ENCODE data around the gene IL1RAPL1.

Gene IL1RAPL1

GRCh38 chrX:29721152-29721551, 1133.9 kb downstream of the IL1RAPL1 start:
- no peak overlapping the region for H3K27ac ChIP-seq
- no peak for DNase-seq (ENCODE audit: low spot score)
- TF ChIP-seq, protein P1, sequence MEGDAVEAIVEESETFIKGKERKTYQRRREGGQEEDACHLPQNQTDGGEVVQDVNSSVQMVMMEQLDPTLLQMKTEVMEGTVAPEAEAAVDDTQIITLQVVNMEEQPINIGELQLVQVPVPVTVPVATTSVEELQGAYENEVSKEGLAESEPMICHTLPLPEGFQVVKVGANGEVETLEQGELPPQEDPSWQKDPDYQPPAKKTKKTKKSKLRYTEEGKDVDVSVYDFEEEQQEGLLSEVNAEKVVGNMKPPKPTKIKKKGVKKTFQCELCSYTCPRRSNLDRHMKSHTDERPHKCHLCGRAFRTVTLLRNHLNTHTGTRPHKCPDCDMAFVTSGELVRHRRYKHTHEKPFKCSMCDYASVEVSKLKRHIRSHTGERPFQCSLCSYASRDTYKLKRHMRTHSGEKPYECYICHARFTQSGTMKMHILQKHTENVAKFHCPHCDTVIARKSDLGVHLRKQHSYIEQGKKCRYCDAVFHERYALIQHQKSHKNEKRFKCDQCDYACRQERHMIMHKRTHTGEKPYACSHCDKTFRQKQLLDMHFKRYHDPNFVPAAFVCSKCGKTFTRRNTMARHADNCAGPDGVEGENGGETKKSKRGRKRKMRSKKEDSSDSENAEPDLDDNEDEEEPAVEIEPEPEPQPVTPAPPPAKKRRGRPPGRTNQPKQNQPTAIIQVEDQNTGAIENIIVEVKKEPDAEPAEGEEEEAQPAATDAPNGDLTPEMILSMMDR (IDR thresholded peaks at IDR 0.05), result no peak

GRCh38 chrX:29724316-29724715, 1137.1 kb downstream of the IL1RAPL1 start:
- no peak for DNase-seq (ENCODE audit: low spot score)
- H3K27ac ChIP-seq, result no peak overlapping the region
- TF ChIP-seq, protein P1 (IDR thresholded peaks at IDR 0.05), result no peak
- H3K4me3 ChIP-seq, result no peak overlapping the region

More at GRCh38 chrX:29721152-29721551, 1133.9 kb downstream of the IL1RAPL1 start:
- H3K4me3 ChIP-seq, result no peak overlapping the region

DNA sequence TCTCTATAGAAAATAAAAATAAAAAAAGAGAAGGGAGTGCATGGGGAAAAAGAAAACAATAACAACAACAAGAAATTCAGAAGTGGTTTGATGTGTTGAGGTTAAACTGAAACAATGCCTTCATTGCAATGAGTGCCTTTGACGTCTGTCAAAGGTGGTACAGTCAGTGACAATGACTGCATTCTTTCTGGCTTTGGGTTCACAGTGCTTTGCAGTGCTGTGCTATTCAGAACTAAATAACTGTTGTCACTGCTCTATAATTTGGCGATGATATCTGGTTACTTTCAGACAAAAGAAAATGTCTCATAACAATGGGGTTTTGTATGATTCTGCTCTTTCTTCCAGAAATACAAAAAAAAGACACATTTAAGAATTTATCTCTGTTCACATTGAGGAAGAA, 1139.6 kb downstream of the IL1RAPL1 start:
- TF ChIP-seq, protein P1 (IDR thresholded peaks at IDR 0.05), result no peak
- Histone ChIP-seq H3K27ac (no peak overlapping the region), H3K4me3 (no peak overlapping the region)
- DNase-seq (ENCODE audit: low spot score), result no peak

GRCh38 chrX:29728639-29729038, 1141.4 kb downstream of the IL1RAPL1 start:
- DNase-seq (ENCODE audit: low spot score), result no peak
- no peak overlapping the region for H3K27ac ChIP-seq
- TF ChIP-seq, protein P1 (IDR thresholded peaks at IDR 0.05), result no peak
- H3K4me3 ChIP-seq, result no peak overlapping the region

DNA sequence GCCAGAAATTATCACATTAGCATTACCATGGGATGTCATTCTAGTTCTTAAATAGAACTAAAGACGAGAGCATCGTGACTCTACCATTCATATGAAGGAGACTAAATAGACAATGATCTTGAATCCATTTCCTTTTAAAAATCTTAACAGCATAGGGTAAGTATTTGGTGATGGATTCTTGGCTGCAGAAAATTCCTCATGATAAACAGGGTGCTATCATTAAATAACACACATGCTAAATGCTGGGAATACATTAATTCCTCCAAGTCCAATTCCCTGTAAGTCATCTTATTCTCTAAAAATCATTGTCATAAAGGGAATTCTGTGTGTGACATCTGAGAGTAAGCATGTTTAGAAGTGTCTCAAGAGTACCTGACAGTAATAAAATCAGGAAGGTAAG, 1157.7 kb downstream of the IL1RAPL1 start:
- DNase-seq (ENCODE audit: low spot score), result no peak
- no peak overlapping the region for H3K4me3 ChIP-seq
- no peak overlapping the region for H3K27ac ChIP-seq
- TF ChIP-seq, protein P1 (IDR thresholded peaks at IDR 0.05), result no peak

DNA sequence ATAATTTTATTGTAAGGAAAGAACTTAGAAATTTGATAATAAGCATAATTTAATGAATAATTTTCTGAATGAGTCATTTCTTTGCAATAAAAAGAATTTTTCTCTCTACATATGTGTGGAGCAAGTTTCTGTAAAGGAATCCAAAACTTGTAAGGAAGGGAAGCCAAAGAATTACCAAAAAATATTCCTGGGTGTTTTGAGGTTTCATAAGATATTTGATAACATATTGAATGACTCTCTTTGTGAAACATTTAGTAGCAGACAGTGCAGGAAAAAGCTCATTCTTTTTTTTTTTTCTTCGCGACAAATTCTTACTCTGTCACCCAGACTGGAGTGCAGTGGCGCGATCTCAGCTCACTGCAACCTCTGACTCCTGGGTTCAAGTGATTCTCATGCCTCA, 1159.1 kb downstream of the IL1RAPL1 start:
- no peak overlapping the region for H3K4me3 ChIP-seq
- no peak for DNase-seq (ENCODE audit: low spot score)
- TF ChIP-seq, protein P1 (IDR thresholded peaks at IDR 0.05), result no peak
- H3K27ac ChIP-seq, result no peak overlapping the region

- Histone ChIP-seq H3K4me3 (no peak overlapping the region), H3K27ac (no peak overlapping the region)
- TF ChIP-seq, protein P1 (IDR thresholded peaks at IDR 0.05), result no peak
- no peak for DNase-seq (ENCODE audit: low spot score)
These were observed 1174.8 kb downstream of the IL1RAPL1 start for GRCh38 chrX:29762006-29762405.
